Upper lobe of left lung (tissue), 6 donors: ENCODE measurements around the gene FAM151B. TPM values are rescaled to one million over a fixed set of nuclear protein-coding genes. Genes with fewer than 3 reads are reported as not detected.
"Not testable (repeated sequence)": the region's sequence is repeated elsewhere in the genome, so short reads cannot be mapped to it uniquely, and the experiment has no call there.

Experiments used
- ATAC-seq, 2 donors: fragments of 200-7000 bp; cut with Tn5 transposase; one replicate each; pipeline ENCODE4 v1.9.1; 2022; ENCODE audit warnings: mild to moderate bottlenecking in 2 of 2, moderate library complexity in 2 of 2; ENCODE audit not compliant: low FRiP score in 2 of 2
- DNase-seq, 2 donors: peaks; one replicate each; pipeline ENCODE4 v3.0.0-alpha.2; 2019 to 2020
- H3K27ac ChIP-seq, 4 donors: fragments of 200-600 bp; sonication (generic); one replicate each; pipeline ENCODE4 v1.5.1; 2016 to 2019
- H3K27me3 ChIP-seq, 4 donors: fragments of 200-600 bp; sonication (generic); one replicate each; pipeline ENCODE4 v1.5.1; 2017 to 2019
- H3K36me3 ChIP-seq, 4 donors: fragments of 200-600 bp; sonication (generic); one replicate each; pipeline ENCODE4 v1.5.1; 2016 to 2019
- H3K4me1 ChIP-seq, 4 donors: fragments of 200-600 bp; sonication (generic); one replicate each; pipeline ENCODE4 v1.5.1; 2018 to 2019
- H3K4me3 ChIP-seq, 4 donors: fragments of 200-600 bp; sonication (generic); one replicate each; pipeline ENCODE4 v1.5.1; 2017 to 2019; ENCODE audit warnings: mild to moderate bottlenecking in 2 of 4, moderate library complexity in 1 of 4
- H3K9me3 ChIP-seq, 4 donors: fragments of 200-600 bp; sonication (generic); one replicate each; pipeline ENCODE4 v1.5.1; 2018 to 2019
- CTCF ChIP-seq, 6 experiments: fragments of 450-650 bp in 4 of 6; fragments of 200-600 bp in 2 of 6; sonication (generic) in 2 of 6; IDR thresholded peaks; one replicate each; pipeline ENCODE4 v1.5.1; 2016 to 2019; ENCODE audit warnings: antibody characterized with exemption in 6 of 6
- EP300 ChIP-seq, 4 donors: sonication (generic); formaldehyde crosslinking; IDR thresholded peaks; one replicate each; pipeline ENCODE4 v1.5.1; 2017; ENCODE audit warnings: antibody characterized with exemption in 4 of 4, control low read depth in 2 of 4
- POLR2A ChIP-seq, 4 donors: fragments of 450-650 bp; IDR thresholded peaks; one replicate each; pipeline ENCODE4 v1.5.1; 2016 to 2017; ENCODE audit warnings: antibody characterized with exemption in 4 of 4, mild to moderate bottlenecking in 2 of 4
- POLR2AphosphoS5 ChIP-seq, 2 donors: sonication (generic); formaldehyde crosslinking; IDR thresholded peaks; one replicate each; pipeline ENCODE4 v1.5.1; 2017; ENCODE audit warnings: antibody characterized with exemption in 2 of 2
- WGBS, 2 donors: methylation state at CpG; one replicate each; pipeline ENCODE4 v1.1.5; 2017 to 2018; 5-methylcytosine and 5-hydroxymethylcytosine counted together
- total RNA-seq, 6 donors: library from RNA; depleted of rRNA in 4 of 6; stranded (reverse); fragments of >200 nt in 4 of 6; gene quantifications; one replicate each; pipeline versions ENCODE4 v1.1.0 to v1.2.1, GENCODE V29; 2016 to 2021
- donor health status: DM: no; HTN: no; CAD: no; lungs with moderate emphysema.
- donor health status: DM: no; HTN: yes; CAD: no; lungs with severe emphysema.

The FAM151B gene
- total RNA-seq, 6 donors from 2014 or later = 0.78 to 5.2 (median 2.7) TPM

- Histone ChIP-seq H3K27ac (no peak overlapping the region), H3K9me3 (no peaks in the 10 kb centered on the region), H3K4me3 (no peak overlapping the region), H3K4me1 (no peaks in the 10 kb centered on the region), H3K27me3 (no peaks in the 10 kb centered on the region), H3K36me3 (peaks cover 0 to 58% (median 22%) of the 10 kb centered on the region in 4 donors)
- ATAC-seq (no peak), DNase-seq (no peak)
- TF ChIP-seq EP300 (IDR thresholded peaks at IDR 0.05) (no peak), CTCF (IDR thresholded peaks at IDR 0.05) (no peak), POLR2AphosphoS5 (IDR thresholded peaks at IDR 0.05) (no peak), POLR2A (IDR thresholded peaks at IDR 0.05) (no peak)
- 84 to 87% methylated on average over 2 of the region's 2 CpGs for WGBS, 2 donors
Observed at GRCh38 chr5:80453366-80453765, 34.5 kb upstream of the FAM151B start.

GRCh38 chr5:80463269-80463668, 24.6 kb upstream of the FAM151B start:
- no peak overlapping the region for H3K27ac ChIP-seq
- no peak overlapping the region for H3K4me3 ChIP-seq
- no peaks in the 10 kb centered on the region for H3K27me3 ChIP-seq
- TF ChIP-seq CTCF (IDR thresholded peaks at IDR 0.05) (no peak), POLR2A (IDR thresholded peaks at IDR 0.05) (no peak), EP300 (IDR thresholded peaks at IDR 0.05) (no peak), POLR2AphosphoS5 (IDR thresholded peaks at IDR 0.05) (no peak)
- ATAC-seq (no peak), DNase-seq (no peak)
- H3K36me3 ChIP-seq = peaks cover 8 to 72% (median 28%) of the 10 kb centered on the region in 4 donors
- WGBS, 2 donors = 96 to 99% methylated on average over 4 of the region's 4 CpGs
- H3K9me3 ChIP-seq = peaks cover 0 to 11% (median 5%) of the 10 kb centered on the region in 4 donors
- H3K4me1 ChIP-seq = peaks cover 0 to 11% (median 8%) of the 10 kb centered on the region in 4 donors

- 69 to 70% methylated on average over 4 of the region's 4 CpGs for WGBS, 2 donors
Observed at GRCh38 chr5:80466669-80467485, 21.0 kb upstream of the FAM151B start.

GRCh38 chr5:80468131-80468530, 19.8 kb upstream of the FAM151B start:
- 100% methylated on average over 1 of the region's 1 CpG for WGBS, 2 donors
- Histone ChIP-seq H3K4me3 (no peak overlapping the region), H3K9me3 (peaks cover 5 to 12% (median 7%) of the 10 kb centered on the region in 4 donors), H3K36me3 (peaks cover 0 to 52% (median 22%) of the 10 kb centered on the region in 4 donors), H3K27me3 (no peaks in the 10 kb centered on the region), H3K27ac (no peak overlapping the region), H3K4me1 (peaks cover 0 to 11% (median 8%) of the 10 kb centered on the region in 4 donors)
- ATAC-seq (no peak), DNase-seq (no peak)
- no peak for TF ChIP-seq POLR2A (IDR thresholded peaks at IDR 0.05)
- TF ChIP-seq CTCF (IDR thresholded peaks at IDR 0.05) = no peak
- no peak for TF ChIP-seq POLR2AphosphoS5 (IDR thresholded peaks at IDR 0.05)
- no peak for TF ChIP-seq EP300 (IDR thresholded peaks at IDR 0.05)

More at GRCh38 chr5:80466669-80467485, 21.0 kb upstream of the FAM151B start:
- TF ChIP-seq CTCF (IDR thresholded peaks at IDR 0.05) (no peak), POLR2A (IDR thresholded peaks at IDR 0.05) (no peak), EP300 (IDR thresholded peaks at IDR 0.05) (no peak), POLR2AphosphoS5 (IDR thresholded peaks at IDR 0.05) (no peak)
- ATAC-seq (peak in 1 of 2 donors; percentile 60), DNase-seq (no peak)
- Histone ChIP-seq H3K36me3 (peaks cover 0 to 61% (median 29%) of the 10 kb centered on the region in 4 donors), H3K4me3 (no peak overlapping the region), H3K27ac (peak overlapping the region in 1 of 4 donors; percentile 49), H3K4me1 (peaks cover 0 to 11% (median 8%) of the 10 kb centered on the region in 4 donors), H3K9me3 (peaks cover 5 to 18% (median 10%) of the 10 kb centered on the region in 4 donors), H3K27me3 (no peaks in the 10 kb centered on the region)

- not testable (repeated sequence) for ATAC-seq, H3K27ac ChIP-seq, H3K4me3 ChIP-seq, H3K27me3 ChIP-seq, H3K9me3 ChIP-seq, DNase-seq
- peaks cover 0 to 11% (median 8%) of the 10 kb centered on the region in 4 donors for H3K4me1 ChIP-seq
- peaks cover 0 to 61% (median 30%) of the 10 kb centered on the region in 4 donors for H3K36me3 ChIP-seq
- WGBS, 2 donors = 93 to 95% methylated on average over 2 of the region's 2 CpGs
Observed at GRCh38 chr5:80470631-80471030, 17.3 kb upstream of the FAM151B start.
